NCI-H2081 treated with DMSO at 0.1 percent for 48 hours (cell line): ENCODE results near the gene RNLS.
"Not testable (repeated sequence)": the region's sequence is repeated elsewhere in the genome, so short reads cannot be mapped to it uniquely, and the experiment has no call there.

Source experiments
- DNase-seq: peaks from one replicate; lab custom pipeline; 2025; lab: John Stamatoyannopoulos, UW

Gene RNLS

DNA sequence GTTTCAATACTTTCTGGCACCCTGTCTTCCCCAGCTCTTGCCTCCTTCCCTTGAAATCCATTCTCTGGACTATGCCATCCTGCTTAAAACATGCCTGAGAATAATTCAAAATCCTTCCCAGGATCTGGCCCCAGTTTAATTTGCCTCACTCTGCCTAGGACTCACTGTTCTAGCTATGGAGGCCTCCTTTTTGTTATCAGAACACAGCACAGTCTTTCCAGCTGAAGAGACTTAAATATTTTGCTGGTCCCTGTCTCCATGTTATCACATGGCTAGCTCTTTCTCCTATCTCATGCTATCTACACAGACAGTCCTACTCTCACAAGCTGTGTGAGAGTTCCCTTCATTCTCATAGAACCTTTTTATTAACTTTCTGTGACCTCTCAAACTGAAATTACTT, 194.8 kb downstream of the RNLS start:
- DNase-seq, result no peak

DNA sequence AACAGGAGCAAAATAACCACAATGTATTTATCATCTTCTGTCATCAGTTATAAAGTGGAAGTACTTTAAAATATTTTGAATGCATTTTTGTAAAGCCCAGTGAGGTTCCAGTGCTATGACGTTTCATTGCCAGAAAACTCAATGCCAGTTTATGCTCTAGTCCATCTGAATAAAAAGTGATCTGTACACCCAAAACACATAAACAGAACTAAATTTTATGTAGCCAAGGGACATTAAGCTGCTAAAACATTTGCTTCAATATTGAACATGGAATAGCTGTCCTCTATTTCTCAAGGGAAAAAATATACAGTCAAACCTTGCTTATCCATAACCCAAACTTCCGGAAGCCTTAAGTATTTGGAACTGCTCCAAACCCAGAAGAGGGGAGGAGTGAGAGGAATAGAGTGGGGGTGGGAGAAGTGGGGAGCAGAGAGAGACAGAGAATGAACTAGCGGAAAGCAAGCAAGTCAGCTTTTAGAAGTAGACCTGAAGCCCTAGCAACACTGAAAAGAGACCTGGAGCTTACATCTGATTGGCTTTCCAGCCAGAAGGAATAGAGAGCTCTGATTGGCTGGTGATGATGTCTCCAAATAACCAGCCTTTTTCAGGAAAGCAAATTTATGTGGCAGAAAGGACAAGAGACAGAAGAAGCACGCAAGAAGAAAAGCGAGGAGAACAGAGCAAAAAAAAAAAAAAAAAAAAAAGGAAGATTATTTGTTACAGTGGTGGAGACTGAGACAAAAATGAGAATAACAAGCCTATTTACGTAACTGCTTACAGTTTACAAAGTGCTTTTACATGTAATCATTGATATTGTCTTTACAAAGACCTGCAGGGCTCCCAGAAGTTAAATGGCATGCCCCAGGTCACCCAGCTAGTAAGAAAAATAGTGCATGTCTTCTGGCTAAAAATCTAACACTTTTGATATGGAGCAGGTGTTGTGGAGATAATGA, 196.0 kb downstream of the RNLS start:
- DNase-seq, result no peak

DNA sequence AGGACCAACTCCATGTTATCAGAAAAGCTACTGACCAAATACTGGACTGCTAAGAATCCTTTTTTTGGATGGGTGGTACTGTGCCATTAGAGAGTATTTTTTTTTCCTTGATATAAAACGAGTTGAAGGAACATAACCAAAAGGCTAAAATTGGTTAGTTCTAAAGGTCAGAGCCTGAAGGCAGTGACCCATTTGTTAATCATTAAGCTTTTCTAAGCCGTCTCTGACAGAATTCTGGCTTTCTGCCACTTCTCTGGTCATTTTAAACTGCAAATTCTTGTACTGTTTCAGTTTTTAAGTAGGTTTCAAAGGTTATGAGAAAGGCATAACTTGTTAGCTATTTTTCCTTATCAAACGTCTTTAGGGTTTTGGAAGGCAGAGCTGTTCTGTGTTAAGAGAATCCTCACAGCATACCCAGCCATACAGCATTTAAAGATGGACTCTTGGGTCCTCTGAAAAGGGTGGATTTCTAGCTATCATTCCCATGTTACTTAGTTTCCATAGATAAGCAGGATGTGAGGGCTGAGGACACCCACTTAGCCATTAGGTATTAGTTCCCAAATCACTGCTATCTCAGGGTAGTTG, 196.8 kb downstream of the RNLS start:
- no peak for DNase-seq

DNA sequence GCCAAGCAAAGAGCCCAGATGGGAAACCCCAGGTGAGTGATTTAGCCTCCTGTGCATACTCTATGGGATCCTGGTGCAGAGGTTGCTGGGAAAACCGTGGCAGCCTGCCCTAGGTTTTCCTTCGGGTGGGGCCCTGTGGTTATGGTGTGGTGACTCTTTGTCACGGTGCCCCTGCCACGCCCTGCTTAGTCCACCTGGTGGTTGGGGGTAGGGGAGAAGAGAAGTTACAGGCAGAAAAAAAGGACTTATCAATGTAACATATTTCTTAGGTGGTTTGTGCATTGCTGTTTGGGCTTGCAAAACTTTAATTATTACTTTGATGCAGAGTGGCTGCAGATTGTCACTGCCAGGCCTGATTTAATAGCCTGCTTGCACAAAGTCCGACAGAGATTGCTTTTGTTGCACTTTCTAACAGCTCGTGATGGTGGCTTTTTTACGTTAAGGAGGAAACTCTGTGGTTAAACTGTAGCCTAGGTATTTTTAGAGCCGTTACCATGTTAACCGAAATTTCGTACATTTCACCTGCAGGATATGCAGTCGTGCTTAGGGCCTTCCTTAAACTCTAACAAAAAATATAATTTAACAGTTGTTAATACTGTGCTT, 197.4 kb downstream of the RNLS start:
- DNase-seq, result no peak

DNA sequence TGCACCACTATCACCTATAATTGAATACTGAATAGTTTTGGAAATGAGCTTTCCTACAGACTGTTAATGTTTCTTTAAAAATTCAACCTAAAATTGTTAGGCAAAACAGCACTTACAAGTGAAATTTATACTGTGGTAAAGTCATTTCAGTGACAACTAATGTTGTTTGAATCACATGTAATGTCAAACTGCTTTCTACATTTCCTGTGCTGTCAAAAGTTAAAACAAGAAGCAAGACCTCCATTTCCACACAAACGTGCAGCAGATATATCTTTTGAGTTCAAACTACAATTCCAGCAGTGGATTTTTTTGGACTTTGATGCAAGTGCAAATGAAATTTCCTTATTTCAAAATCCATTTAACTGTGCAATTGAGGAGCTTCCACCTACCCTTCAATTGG, 199.8 kb downstream of the RNLS start:
- DNase-seq, result no peak

DNA sequence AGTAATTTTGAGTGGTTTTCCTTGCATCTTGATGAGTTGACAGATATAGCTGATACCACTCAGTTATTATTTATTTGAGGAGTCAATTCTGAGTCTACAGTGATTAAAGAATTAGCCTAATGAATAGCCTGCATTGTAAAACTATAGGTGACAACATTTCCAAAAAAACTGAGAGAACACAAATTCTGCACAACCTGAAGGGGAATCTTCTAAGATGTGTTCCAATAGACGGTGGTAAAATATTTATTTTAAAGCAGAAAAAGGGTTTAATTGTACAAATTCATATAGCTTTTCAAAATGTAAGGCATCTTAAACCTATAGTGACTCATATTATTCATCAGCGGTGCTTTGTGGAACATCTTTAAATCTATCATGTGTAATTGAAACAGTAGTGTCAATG, 200.4 kb downstream of the RNLS start:
- DNase-seq, result no peak

DNA sequence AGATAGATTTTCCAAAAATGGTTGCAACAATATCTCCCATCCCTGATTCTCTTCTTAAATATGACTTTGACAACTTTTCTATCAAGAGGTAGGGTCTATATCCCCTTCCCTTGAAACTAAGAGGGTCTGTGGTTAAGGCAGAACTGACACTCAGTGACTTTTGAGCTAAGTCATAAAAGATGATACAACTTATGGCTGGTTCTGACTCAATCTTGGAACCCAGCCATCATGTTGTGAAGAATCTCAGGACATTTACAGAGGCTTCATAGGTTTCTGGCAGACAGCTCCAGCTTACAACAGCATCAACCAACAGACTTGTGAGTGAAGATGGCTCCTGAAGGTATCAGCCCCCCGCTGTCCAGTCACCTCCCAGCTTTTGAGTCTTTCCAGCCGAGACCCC, 203.5 kb downstream of the RNLS start:
- no peak for DNase-seq

DNA sequence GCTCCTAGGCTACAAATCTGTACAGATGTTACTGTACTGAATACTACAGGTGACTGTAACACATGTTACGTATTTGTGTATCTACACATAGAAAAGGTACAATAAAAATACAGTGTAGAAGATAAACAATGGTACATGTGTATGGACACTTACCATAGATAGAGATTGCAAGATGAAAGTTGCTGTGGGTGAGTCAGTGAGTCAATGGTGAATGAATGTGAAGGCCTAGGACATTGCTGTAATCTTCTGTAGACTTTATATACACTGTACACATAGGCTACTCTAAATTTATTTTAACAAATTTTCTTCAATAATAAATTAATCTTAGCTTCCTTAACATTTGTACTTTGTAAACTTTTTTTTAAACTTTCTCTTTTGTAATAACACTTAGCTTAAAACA, 205.6 kb downstream of the RNLS start:
- no peak for DNase-seq

DNA sequence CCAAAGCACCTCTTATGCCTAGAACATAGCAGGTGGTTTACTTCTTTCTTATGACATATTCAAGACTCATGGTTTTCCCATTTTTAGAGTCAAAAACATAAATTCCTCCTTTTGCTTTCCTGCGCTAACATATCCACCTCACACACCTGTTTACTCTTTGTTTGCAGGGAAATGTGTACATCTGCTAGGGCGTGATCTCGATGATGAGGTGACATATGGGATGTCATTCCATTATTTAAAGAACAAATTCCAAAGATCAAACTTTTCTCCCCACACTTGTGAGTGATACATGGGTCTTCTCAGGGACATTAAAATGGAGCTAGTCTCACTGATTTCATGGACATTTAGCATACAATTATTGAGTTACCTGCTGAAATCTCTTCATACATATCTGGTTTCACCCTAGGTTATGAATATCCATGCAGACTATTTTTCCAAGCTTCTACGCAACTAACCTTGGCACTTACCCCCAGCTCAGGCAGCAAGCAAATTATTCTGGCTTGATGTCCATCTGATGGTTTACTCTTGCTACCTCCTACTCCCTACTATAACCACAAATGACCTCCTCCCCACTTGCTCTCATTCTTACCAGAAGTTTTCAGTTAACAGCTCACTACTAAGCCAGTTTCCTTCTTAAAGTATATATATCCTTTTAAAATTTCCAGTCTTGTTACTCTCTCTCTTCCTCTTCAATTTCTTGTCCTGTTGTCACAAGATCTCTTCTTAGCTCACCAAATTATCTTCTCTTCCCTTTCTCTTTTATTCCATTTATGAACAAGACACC, 208.5 kb downstream of the RNLS start:
- DNase-seq, result no peak

DNA sequence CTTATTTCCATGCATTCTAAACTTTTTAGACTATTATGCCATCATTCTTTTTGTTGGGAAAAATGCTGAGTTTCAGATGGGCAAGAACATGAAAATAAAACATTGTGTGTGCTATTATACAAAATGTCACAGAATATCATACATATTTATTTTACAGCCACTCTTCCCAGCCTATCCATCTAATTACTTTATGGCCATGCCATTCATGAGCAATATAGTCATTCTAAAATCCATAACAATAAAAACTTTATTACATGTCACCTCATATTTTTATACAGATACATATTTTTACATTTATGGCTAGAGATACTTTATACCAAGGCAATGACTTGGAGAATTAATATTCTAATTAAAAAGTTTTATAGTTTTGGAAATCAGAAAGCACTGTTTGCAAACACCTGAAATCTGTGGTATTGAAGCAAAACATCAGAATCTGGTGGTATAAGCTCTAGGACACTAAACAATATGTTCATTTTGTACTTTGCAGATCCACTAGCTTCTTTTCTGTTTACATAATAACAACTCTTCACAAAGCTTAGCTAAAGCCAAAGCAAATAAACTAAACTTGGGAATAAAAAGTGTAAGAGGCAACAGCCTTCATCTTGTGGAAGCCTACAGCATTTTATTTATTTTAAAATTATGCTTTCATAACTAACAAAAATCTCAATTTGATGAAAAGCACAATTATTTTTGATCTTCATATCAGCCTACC, 210.1 kb downstream of the RNLS start:
- DNase-seq, result no peak

DNA sequence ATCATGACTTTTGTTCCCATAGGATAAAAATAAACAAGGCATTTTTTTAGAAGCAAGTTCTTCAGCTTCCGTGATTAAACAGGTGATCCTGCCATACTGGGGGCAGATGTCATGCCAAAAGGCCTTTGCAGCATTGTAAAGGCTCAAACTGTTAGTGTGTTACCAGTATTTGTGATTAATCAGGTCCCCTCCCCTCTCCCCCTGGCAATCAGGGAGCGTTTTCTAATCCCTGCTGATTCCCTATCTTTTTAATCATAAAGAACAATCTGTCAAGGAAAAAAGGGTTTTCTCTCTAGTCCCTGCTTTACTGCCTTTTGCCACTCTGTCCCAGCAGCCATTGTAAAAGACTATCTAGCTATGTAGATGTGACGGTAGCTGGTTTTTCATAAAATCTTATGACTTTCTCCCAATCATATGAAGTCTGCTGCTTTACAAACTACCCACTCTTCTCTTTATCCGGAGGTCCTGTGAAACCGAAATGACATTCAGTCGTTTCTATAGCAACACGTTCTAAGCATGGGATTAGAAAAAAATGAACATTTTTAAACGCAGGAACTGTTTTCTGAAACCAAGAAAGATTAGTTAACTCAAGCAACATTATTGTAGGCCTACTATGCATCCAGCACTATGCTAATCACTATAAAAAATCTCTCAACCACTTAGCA, 210.9 kb downstream of the RNLS start:
- DNase-seq, result no peak

DNA sequence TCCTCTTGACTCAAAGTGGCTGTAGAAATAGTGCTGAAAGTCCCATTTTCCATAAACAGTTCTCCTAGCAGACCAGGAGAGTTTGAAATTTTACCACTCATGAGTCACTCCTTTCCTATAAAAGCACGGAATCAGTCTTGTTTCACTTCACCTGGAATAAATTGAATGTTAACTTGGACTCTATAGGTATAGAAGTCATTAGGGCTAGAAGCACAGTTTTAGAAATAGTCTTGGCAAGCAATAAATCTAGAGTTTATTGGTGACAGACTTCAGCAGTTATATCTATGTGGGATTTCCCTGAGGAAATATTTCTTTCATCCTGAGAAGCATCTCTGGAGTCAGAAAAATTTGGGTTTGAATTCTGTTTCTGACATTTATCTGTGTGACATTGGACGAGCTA, 212.4 kb downstream of the RNLS start:
- DNase-seq, result no peak

DNA sequence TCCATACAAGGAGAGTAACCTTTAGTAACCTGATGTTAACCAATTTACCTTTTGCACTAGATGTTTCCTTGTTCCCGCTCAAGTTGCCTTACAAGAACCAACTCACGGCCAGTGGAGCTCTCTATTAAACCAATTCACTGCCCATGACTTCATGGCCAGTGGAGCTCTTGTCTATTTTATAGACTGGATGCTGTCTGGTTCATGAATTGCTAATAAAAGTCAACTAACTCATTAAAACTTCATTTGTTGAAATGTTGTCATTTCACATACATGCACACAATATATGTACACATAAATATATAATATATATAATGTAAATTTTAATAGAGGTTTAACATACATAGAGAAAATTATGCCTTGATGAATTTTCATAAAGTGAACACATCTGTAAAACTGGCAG, 216.3 kb downstream of the RNLS start:
- DNase-seq, result no peak

DNA sequence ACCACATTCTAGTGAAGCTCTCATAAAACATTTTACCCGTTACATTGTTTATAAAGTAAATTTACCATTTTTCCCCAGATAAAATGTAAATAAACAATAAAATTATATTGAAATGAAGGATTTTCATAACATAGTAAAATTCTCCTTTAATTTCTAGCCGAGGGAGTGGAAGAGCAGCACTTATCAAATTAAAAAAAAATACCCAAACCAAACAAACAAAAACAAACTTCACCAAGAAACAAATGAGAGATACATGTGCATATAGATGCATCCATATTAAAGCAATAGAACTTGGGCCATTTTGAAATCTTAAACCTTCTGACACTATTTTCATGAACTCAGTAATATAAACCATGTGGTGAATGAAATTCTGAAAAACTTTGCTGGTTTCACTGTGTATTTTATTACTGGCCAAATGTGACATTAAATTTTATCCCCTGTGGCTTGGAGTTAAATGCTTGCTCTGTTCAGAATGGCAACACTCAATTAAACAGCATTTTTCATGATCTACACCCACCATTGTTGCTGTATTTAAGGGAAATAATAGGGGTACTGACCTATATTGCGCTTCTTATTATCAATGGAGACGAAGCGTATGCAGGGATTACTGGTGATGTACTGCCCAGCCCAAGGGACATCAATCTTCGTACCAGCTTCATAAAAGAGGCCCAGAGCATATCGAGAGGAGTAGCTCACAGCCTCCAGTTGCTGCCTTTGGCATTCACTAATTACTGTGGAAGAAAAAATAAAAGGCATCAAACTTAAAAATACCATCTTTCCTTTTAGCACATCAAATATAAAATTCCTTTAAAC, 220.9 kb downstream of the RNLS start:
- no peak for DNase-seq

DNA sequence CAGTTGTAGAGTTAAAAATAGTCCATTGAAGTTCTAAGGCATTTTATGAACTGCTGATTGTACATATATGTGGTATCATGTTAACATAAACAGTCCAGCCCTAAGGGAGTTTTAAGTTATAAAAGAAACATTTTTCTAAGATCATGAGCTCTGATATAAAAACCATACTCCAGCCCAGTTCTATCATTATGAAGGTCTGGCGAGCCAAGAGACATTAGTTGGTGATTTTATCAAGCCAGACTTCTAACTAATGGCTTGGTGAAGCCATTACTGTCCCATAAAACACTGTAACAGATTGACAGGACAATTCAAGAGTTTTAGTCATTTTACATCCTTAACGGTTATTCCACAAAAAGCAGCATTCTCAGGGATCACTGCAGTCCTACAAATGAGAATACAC, 221.6 kb downstream of the RNLS start:
- no peak for DNase-seq

DNA sequence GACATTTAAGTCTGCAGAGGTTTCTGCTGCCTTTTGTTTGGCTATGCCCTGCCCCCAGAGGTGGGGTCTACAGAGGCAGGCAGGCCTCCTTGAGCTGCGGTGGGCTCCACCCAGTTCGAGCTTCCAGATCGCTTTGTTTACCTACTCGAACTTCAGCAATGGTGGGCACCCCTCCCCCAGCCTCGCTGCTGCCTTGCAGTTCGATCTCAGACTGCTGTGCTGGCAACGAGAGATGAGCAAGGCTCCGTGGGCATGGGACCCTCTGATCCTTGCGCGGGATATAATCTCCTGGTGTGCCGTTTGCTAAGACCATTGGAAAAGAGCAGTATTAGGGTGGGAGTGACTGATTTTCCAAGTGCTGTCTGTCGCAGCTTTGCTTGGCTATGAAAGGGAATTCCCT, 227.4 kb downstream of the RNLS start:
- DNase-seq, result not testable (repeated sequence)

DNA sequence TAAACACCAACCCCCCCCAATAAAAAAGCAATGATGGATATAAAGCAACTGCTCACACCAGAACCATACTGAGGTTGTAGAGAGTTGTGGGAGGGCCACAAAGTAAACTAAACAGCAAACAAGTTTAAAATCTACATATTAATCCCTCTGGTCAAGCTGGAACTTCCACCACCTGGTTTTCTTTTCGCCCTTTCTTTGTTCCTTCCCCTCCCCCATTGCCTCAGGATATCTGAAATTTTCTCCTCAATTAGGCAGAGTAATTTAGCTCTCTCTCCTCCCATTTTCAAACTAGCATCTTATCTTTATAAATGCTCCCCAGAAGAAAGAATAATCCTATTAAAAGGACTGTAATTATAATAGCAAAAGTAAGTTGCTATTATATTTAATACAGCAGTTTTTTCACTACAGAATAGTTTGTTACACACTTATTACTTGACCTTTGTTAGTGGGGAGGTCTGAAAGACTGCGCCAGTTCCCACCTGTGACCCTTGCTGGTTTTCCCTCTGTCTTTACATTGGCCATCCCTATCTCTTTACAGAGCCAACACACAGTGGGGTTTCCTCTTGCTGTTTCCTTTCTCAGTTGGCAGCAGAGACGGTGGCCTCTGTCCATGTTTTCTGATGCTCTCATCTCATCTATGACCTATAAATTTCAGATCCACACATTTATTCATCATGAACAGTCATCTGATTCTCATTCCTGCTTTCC, 235.4 kb downstream of the RNLS start:
- DNase-seq, result peak; percentile 3

DNA sequence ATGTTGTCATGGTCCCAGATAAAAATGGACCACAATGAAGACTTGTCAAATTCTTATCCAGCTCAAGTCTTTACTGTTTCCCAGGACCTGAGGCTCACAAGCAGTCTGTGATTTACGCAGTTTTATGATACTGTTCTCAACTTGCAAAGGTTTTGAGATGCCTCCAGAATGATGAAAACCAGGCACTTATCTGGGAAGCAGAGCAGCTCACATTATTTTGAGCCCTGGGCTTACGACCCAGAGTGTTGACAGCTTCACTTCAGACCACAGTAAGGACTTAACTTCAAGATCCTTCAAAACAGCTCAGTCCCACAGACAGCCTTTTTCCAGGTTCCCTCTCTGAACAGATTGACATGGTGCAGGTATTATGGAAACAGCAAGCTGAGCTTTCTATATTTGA, 236.1 kb downstream of the RNLS start:
- no peak for DNase-seq

DNA sequence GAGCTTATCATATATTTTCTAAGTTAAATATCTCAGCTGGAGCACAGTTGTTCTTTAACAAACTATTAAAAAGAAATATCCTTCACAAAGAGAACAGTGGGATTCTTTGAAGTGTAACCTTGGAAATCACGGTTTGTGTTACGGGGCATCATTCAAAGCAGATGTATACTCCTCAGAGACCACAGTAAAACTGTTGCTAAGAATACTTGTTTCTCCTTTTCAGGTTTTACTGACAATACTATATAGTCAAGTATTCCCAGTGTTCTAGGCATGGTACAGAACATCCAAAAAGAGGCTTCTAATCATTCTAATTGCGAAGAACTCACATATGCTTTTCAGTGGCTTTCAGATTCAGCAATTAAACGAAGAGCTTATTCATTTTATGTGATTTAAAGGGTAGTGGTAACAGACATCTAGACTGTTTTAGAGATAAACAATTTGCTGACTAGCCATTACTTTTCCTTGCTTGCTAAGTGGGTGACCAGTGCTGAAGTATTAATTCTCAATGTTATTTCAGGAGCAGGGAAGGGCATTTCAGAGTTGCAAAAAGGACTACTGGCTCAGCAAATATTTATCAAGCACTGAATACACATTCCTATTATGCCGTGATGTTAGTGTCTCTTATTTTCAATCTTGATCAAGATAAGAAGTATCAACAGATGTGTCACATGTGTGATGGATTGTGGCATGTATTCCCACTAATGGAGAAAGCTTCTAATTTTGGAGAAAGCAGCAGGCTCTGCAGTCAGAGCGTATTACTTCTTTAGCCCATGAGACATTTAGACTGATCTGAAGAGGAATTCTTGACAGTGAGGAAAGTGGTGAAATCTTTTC, 236.8 kb downstream of the RNLS start:
- no peak for DNase-seq
